ENCODE results near the gene SRGAP1. TPM values are rescaled to one million over a fixed set of nuclear protein-coding genes. Genes with fewer than 3 reads are reported as not detected.

Gene SRGAP1
- polyA plus RNA-seq, 1 donor (not counting 4 experiments of a cell fraction or from before 2014, with no cell fraction given), result 4.5 TPM

DNA sequence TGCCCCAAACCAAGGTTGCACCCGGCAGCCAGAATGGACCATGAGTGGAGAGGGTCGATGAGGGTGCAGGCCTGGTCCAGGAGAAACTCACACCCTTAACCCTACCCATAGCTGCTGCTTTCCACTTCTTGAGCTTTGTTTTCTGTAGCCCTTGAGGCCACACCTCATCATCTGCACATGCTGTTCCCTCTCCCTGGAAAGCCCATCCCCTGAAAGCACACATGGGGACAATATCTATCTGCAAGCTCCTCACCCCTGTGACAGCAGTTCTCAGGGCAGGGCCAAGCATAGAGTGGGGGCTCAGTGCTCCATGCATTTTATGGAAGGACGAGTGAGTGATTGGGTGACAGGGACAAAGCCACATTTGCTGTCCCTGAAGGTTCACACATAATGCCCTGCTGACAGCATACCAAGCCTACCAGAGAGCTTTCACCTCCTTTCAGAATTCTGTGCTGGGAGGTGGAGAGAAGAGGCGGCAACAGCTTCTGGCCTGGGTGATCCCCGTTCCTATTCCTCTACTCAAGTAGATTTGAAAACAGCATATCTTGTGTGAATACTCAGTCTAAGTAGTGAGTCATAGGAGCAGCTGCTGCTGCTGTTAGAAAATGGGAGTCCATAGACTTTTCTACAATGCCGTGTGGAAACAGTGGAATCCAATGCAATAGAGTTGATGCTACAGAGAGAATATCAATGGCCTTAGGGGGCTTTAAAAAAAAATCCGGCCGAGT is 44.6 kb downstream of the SRGAP1 start:
- TF ChIP-seq EZH2 (IDR thresholded peaks at IDR 0.05; ENCODE audit: low read length), result no peak
- TF ChIP-seq, protein P1, sequence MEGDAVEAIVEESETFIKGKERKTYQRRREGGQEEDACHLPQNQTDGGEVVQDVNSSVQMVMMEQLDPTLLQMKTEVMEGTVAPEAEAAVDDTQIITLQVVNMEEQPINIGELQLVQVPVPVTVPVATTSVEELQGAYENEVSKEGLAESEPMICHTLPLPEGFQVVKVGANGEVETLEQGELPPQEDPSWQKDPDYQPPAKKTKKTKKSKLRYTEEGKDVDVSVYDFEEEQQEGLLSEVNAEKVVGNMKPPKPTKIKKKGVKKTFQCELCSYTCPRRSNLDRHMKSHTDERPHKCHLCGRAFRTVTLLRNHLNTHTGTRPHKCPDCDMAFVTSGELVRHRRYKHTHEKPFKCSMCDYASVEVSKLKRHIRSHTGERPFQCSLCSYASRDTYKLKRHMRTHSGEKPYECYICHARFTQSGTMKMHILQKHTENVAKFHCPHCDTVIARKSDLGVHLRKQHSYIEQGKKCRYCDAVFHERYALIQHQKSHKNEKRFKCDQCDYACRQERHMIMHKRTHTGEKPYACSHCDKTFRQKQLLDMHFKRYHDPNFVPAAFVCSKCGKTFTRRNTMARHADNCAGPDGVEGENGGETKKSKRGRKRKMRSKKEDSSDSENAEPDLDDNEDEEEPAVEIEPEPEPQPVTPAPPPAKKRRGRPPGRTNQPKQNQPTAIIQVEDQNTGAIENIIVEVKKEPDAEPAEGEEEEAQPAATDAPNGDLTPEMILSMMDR (optimal IDR thresholded peaks at IDR 0.05 in 1 of 3, IDR thresholded peaks at IDR 0.05 in 1 of 3, conservative IDR thresholded peaks at IDR 0.05 in 1 of 3; ENCODE audit: extremely low read depth in 1 of 3, insufficient read depth in 2 of 3, low read length in 3 of 3), result no peak

GRCh38 chr12:63889721-63890509 is 45.4 kb downstream of the SRGAP1 start:
- H2AFZ ChIP-seq (ENCODE audit: control insufficient read depth, low read length), result no peak overlapping the region
- no peak overlapping the region for H3K4me3 ChIP-seq (ENCODE audit: control insufficient read depth in 2 of 3, extremely low read depth in 1 of 3, insufficient read depth in 2 of 3, low read depth in 1 of 3, low read length in 3 of 3)
- peaks cover 43% of the 10 kb centered on the region for H3K79me2 ChIP-seq (ENCODE audit: control insufficient read depth, insufficient read depth, low read length)
- peaks cover 7% of the 10 kb centered on the region for H4K20me1 ChIP-seq (ENCODE audit: control insufficient read depth, extremely low read depth, insufficient read depth, low read length)
- H3K9me1 ChIP-seq (ENCODE audit: control insufficient read depth, extremely low read depth, insufficient read depth, low read length), result peaks cover 6% of the 10 kb centered on the region
- H3K27ac ChIP-seq (ENCODE audit: control insufficient read depth, insufficient read depth, low read length), result no peak overlapping the region
- H3K27me3 ChIP-seq (ENCODE audit: control insufficient read depth, extremely low read depth, insufficient read depth, low read length), result no peaks in the 10 kb centered on the region
- peaks cover 11% of the 10 kb centered on the region for H3K4me1 ChIP-seq (ENCODE audit: control insufficient read depth, extremely low read depth, insufficient read depth, low read length)
- H3K36me3 ChIP-seq (ENCODE audit: control insufficient read depth in 2 of 2, extremely low read depth in 1 of 2, insufficient read depth in 2 of 2, low read length in 2 of 2), result peaks cover 0 to 3% of the 10 kb centered on the region in 2 experiments
- FAIRE-seq, result no peak
- no peak for DNase-seq (ENCODE audit: low read depth, low spot score)
- H3K9me3 ChIP-seq (ENCODE audit: control insufficient read depth, low read depth, low read length), result no peaks in the 10 kb centered on the region
- H3K9ac ChIP-seq (ENCODE audit: control insufficient read depth, extremely low read depth, insufficient read depth, low read length), result no peak overlapping the region
- TF ChIP-seq EZH2 (IDR thresholded peaks at IDR 0.05; ENCODE audit: low read length), result no peak
- TF ChIP-seq, protein P1 (optimal IDR thresholded peaks at IDR 0.05 in 1 of 3, IDR thresholded peaks at IDR 0.05 in 1 of 3, conservative IDR thresholded peaks at IDR 0.05 in 1 of 3; ENCODE audit: extremely low read depth in 1 of 3, insufficient read depth in 2 of 3, low read length in 3 of 3), result no peak
- dilution Hi-C loops (cut with MboI; ENCODE audit: extremely low pct_ligation_motif_present, low sequenced_read_pairs), result no loop called here
- H3K4me2 ChIP-seq (ENCODE audit: control insufficient read depth, extremely low read depth, insufficient read depth, low read depth, low read length), result no peak overlapping the region

More for the DNA sequence above, 44.6 kb downstream of the SRGAP1 start:
- Histone ChIP-seq H3K9me1 (ENCODE audit: control insufficient read depth, extremely low read depth, insufficient read depth, low read length) (peaks cover 6% of the 10 kb centered on the region), H3K9ac (ENCODE audit: control insufficient read depth, extremely low read depth, insufficient read depth, low read length) (no peak overlapping the region), H3K4me2 (ENCODE audit: control insufficient read depth, extremely low read depth, insufficient read depth, low read depth, low read length) (no peak overlapping the region), H4K20me1 (ENCODE audit: control insufficient read depth, extremely low read depth, insufficient read depth, low read length) (peaks cover 7% of the 10 kb centered on the region), H3K4me1 (ENCODE audit: control insufficient read depth, extremely low read depth, insufficient read depth, low read length) (peaks cover 11% of the 10 kb centered on the region), H3K27me3 (ENCODE audit: control insufficient read depth, extremely low read depth, insufficient read depth, low read length) (no peaks in the 10 kb centered on the region), H3K9me3 (ENCODE audit: control insufficient read depth, low read depth, low read length) (no peaks in the 10 kb centered on the region), H3K27ac (ENCODE audit: control insufficient read depth, insufficient read depth, low read length) (no peak overlapping the region), H2AFZ (ENCODE audit: control insufficient read depth, low read length) (no peak overlapping the region), H3K4me3 (ENCODE audit: control insufficient read depth in 2 of 3, extremely low read depth in 1 of 3, insufficient read depth in 2 of 3, low read depth in 1 of 3, low read length in 3 of 3) (no peak overlapping the region), H3K36me3 (ENCODE audit: control insufficient read depth in 2 of 2, extremely low read depth in 1 of 2, insufficient read depth in 2 of 2, low read length in 2 of 2) (peaks cover 0 to 3% of the 10 kb centered on the region in 2 experiments), H3K79me2 (ENCODE audit: control insufficient read depth, insufficient read depth, low read length) (peaks cover 43% of the 10 kb centered on the region)
- DNase-seq (ENCODE audit: low read depth, low spot score) (no peak), FAIRE-seq (no peak)
- dilution Hi-C loops (cut with MboI; ENCODE audit: extremely low pct_ligation_motif_present, low sequenced_read_pairs), result no loop called here
